Prostate gland (tissue), 2 donors: ENCODE data around the gene PRR35. TPM values are rescaled to one million over a fixed set of nuclear protein-coding genes. Genes with fewer than 3 reads are reported as not detected.
A peak's percentile ranks its signal among the peaks of the same experiment; 100 is the strongest.

ENCODE experiments used
- DNase-seq: peaks from one replicate; pipeline ENCODE4 v3.0.0-alpha.2; 2019; ENCODE audit warnings: low spot score
- H3K27ac ChIP-seq, 2 donors: fragments of 200-600 bp; sonication (generic); 2 replicates each; pipeline ENCODE4 v1.5.1; 2017 to 2019
- H3K27me3 ChIP-seq: fragments of 200-600 bp; sonication (generic); replicated peaks from 2 replicates; pipeline ENCODE4 v1.5.1; 2019; ENCODE audit not compliant: insufficient read depth
- H3K36me3 ChIP-seq, 2 donors: fragments of 200-600 bp; sonication (generic); 1 replicate in 1 of 2; 2 replicates in 1 of 2; pipeline versions ENCODE4 v1.5.1 to v1.8.1; 2017 to 2019
- H3K4me1 ChIP-seq: fragments of 200-600 bp; sonication (generic); replicated peaks from 2 replicates; pipeline ENCODE4 v1.5.1; 2019
- H3K4me3 ChIP-seq, 2 donors: fragments of 200-600 bp; sonication (generic); 2 replicates each; pipeline ENCODE4 v1.5.1; 2017 to 2019
- H3K9me3 ChIP-seq: fragments of 200-600 bp; sonication (generic); 2 replicates; pipeline ENCODE4 v1.5.1; 2017
- POLR2A ChIP-seq: fragments of 450-650 bp; IDR thresholded peaks from one replicate; pipeline ENCODE4 v1.6.1; 2016; ENCODE audit warnings: antibody characterized with exemption, mild to moderate bottlenecking
- POLR2AphosphoS5 ChIP-seq: sonication (generic); formaldehyde crosslinking; IDR thresholded peaks from one replicate; pipeline ENCODE4 v1.6.1; 2017; ENCODE audit warnings: antibody characterized with exemption
- WGBS: methylation state at CpG from one replicate; pipeline ENCODE4 v1.1.5; 2018; 5-methylcytosine and 5-hydroxymethylcytosine counted together
- intact Hi-C: fragments of 100-400 bp; cut with DNase I; formaldehyde crosslinking; loops from one replicate; pipeline ENCODE4 v1.14.2; 2022
- total RNA-seq, 2 donors: library from RNA; depleted of rRNA; stranded (reverse); fragments of >200 nt; gene quantifications; one replicate each; pipeline ENCODE4 v1.1.0, GENCODE V29; 2016
- TF ChIP-seq, protein P1 (sequence below), 4 experiments: fragments of 200-600 bp in 2 of 4; fragments of 450-650 bp in 2 of 4; sonication (generic) in 2 of 4; IDR thresholded peaks; 1 replicate in 3 of 4; 2 replicates in 1 of 4; pipeline ENCODE4 v1.5.1; 2016 to 2019; ENCODE audit warnings: antibody characterized with exemption in 4 of 4, mild to moderate bottlenecking in 2 of 4, moderate library complexity in 2 of 4

Gene PRR35
- total RNA-seq, 2 donors from 2014 or later = 5.1 TPM; not detected in 1

DNA sequence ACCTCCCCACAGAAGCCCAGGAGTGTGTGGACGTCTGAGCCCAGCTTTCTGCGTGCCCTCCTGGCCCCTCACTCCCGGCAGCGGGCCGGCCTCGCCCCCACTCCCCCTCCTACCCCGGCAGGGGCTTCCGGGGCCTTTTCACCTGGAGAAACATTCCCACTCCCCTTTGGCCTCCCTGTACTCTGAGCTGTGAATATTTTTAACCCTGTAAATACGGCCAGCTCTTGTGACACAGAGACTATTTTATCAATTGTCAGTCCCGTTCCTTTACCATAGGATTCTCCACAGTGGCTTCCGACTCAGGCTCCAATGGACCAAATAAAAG is 5.9 kb upstream of the PRR35 start:
- no peaks in the 10 kb centered on the region for H3K36me3 ChIP-seq
- WGBS = 87% methylated on average over 11 of the region's 11 CpGs
- H3K4me1 ChIP-seq = no peaks in the 10 kb centered on the region

DNA sequence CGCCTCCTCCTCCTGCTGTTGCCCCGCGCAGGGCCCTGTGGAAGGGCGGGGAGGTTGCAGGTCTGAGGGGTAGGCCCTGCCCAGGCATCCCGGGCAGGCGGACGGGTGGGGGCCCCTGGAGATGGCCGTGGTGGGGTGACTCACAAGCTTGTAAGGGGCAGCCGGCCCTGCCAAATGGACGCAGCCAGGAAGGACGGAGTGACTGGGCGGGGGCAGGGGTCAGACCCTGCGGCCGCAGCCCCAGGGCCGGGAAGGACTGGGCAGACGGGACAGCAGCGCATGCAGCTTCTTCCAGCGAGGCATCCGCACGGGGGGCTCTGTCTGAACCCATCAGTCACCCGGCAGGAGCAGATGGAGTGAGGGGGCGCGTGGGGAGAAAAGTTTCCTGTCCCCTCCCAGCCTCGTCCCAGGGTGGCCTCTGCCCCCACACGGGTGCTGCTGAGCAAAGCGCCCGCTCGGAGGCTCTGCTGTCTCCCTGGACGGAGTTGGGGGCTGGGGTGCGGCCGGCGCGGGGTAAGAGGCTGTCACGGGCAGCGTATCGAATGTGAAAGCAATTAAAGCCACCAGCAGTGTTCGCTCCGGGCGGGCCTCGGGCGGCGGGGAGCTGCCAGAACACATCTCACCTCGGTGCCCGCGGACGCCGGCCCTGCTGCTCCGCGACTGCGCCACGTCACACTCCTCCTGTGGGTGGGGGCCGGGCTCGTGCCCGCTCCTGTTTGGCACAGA is 5.4 kb upstream of the PRR35 start:
- TF ChIP-seq POLR2AphosphoS5 = no peak
- TF ChIP-seq POLR2A = no peak
- TF ChIP-seq, protein P1, sequence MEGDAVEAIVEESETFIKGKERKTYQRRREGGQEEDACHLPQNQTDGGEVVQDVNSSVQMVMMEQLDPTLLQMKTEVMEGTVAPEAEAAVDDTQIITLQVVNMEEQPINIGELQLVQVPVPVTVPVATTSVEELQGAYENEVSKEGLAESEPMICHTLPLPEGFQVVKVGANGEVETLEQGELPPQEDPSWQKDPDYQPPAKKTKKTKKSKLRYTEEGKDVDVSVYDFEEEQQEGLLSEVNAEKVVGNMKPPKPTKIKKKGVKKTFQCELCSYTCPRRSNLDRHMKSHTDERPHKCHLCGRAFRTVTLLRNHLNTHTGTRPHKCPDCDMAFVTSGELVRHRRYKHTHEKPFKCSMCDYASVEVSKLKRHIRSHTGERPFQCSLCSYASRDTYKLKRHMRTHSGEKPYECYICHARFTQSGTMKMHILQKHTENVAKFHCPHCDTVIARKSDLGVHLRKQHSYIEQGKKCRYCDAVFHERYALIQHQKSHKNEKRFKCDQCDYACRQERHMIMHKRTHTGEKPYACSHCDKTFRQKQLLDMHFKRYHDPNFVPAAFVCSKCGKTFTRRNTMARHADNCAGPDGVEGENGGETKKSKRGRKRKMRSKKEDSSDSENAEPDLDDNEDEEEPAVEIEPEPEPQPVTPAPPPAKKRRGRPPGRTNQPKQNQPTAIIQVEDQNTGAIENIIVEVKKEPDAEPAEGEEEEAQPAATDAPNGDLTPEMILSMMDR (IDR thresholded peaks at IDR 0.05) = no peak
- Histone ChIP-seq H3K4me3 (no peak overlapping the region), H3K27me3 (peaks cover 1% of the 10 kb centered on the region), H3K36me3 (no peaks in the 10 kb centered on the region), H3K27ac (no peak overlapping the region), H3K9me3 (no peaks in the 10 kb centered on the region), H3K4me1 (no peaks in the 10 kb centered on the region)
- DNase-seq = peak; percentile 20
- intact Hi-C loops = no loop called here
- 42% methylated on average over 54 of the region's 54 CpGs for WGBS

More for the DNA sequence above, 5.9 kb upstream of the PRR35 start:
- intact Hi-C loops = no loop called here
- H3K9me3 ChIP-seq = no peaks in the 10 kb centered on the region
- H3K4me3 ChIP-seq = no peak overlapping the region
- H3K27me3 ChIP-seq = no peaks in the 10 kb centered on the region
- TF ChIP-seq POLR2A (no peak), POLR2AphosphoS5 (no peak)
- TF ChIP-seq, protein P1 (IDR thresholded peaks at IDR 0.05) = no peak
- H3K27ac ChIP-seq = no peak overlapping the region
- no peak for DNase-seq

DNA sequence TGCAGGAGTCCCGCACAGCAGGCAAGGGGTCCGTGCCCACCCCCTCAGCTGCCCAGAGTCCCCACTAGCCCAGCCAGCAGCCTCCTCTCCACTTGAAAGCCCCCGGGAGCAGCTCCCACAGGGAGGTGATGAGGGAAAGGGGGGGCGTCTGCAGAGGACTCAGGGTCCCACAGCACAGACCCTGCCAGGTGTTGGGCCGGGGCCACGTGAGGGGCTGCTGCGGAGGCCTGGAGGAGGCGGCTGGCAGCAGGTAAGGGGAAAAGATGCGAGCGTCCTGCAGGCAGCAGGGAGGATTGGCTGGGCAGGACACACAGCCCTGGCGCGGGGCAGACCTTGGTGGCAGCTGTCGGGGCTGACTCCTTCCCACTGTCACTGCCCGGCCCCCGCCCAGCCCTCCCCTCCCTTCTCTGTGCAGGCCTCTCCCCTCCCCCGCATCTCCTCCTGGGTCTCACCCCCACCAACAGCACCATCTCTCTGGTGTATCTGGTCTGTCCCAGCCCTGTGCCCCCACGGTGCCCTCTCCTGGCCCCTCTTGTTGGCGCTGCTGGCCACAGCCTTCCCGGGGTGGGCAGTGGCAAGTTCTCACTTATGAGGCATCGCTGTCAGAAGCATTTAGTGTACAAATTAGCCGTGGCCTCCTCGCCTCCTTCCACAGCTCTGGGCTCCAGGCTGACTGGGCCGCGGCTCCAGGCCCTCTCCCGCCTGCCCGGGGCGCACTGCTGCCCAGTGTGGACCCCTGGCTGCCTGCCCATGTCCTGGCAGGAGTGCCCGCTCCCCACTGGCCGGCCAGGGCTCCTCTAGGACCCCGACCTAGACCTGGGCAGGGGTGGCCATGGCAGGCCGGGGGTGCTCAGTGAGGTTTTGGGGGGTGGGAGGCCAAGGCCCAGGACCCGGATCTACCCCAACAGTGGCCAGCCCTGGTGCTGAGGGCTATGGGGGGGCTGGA is 4.4 kb upstream of the PRR35 start:
- Histone ChIP-seq H3K9me3 (no peaks in the 10 kb centered on the region), H3K4me1 (no peaks in the 10 kb centered on the region), H3K27me3 (peaks cover 5% of the 10 kb centered on the region), H3K36me3 (no peaks in the 10 kb centered on the region), H3K27ac (no peak overlapping the region), H3K4me3 (no peak overlapping the region)
- intact Hi-C loops = no loop called here
- no peak for DNase-seq
- TF ChIP-seq POLR2AphosphoS5 (no peak), POLR2A (no peak)
- TF ChIP-seq, protein P1 (IDR thresholded peaks at IDR 0.05) = no peak
- 80% methylated on average over 30 of the region's 32 CpGs for WGBS

DNA sequence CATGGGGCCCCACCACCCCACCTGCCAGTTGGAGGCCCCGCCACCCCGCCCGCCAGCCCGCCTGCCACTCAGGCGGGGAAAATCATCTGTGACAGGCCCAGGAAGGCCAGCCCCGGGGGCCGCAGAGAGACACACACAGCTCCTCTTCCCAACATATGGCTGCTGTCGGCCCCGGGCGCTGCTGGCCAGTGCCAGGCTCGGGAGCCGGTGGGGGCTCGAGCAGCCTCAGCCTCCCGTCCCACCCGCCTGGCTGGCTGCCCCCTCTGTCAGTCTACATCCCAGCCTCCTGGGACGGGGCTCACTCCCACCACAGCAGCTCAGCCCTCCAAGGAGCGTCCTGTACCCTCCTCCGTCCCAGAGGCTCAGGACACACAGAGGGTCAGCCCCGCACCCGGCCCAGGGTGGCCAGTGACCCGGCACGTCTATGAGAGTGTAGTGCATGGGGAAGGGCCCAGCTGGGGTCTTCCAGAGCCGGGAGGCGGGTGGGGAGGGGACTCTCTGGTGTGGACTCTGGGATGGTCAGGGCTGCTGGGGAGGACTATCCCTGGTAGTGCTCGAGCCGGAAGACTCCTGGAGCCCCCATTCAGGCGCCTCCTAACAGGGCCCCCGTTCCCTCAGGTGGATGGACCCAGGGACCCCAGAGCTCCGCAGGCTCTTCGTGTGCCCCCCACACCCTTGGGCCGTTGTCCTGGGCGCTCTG is 3.6 kb upstream of the PRR35 start:
- WGBS = 91% methylated on average over 31 of the region's 32 CpGs
- H3K4me1 ChIP-seq = no peaks in the 10 kb centered on the region
- H3K36me3 ChIP-seq = no peaks in the 10 kb centered on the region
- intact Hi-C loops = no loop called here
- no peak overlapping the region for H3K4me3 ChIP-seq
- H3K9me3 ChIP-seq = no peaks in the 10 kb centered on the region
- TF ChIP-seq, protein P1 (IDR thresholded peaks at IDR 0.05) = no peak
- no peak for TF ChIP-seq POLR2AphosphoS5
- TF ChIP-seq POLR2A = no peak
- DNase-seq = no peak
- peaks cover 9% of the 10 kb centered on the region for H3K27me3 ChIP-seq
- no peak overlapping the region for H3K27ac ChIP-seq
